Measurements from ENCODE around the gene GET3. TPM values are rescaled to one million over a fixed set of nuclear protein-coding genes. Genes with fewer than 3 reads are reported as not detected.

GET3 gene
- total and polyA plus RNA-seq, 2 of the 13 experiments (the other 11 are each of a cell fraction or from before 2014, with no cell fraction given) = 57.7 to 59.4 TPM

GRCh38 chr19:12721656-12722565 lies 15.4 kb upstream of the GET3 start (continued):
- TF ChIP-seq FOXO4 (CRISPR knock-in tag; conservative IDR thresholded peaks at IDR 0.05) (0 out of 2 replicates have a peak, but pooled peaks have one; percentile 27), SETDB1 (CRISPR knock-in tag; IDR thresholded peaks at IDR 0.05; ENCODE audit: borderline replicate concordance) (no peak), AFF4 (CRISPR knock-in tag; IDR thresholded peaks at IDR 0.05) (no peak), ZNF780A (CRISPR knock-in tag; IDR thresholded peaks at IDR 0.05) (no peak), POLR2A (IDR thresholded peaks at IDR 0.05; ENCODE audit: insufficient read depth in 1 of 2, low read depth in 2 of 2, low read length in 2 of 2) (peak in 1 of 2 experiments; percentile 49; a peak in 1 of 4 replicates), AGO2 (optimal IDR thresholded peaks at IDR 0.05; ENCODE audit: low read depth, low read length) (peak; percentile 70), DRAP1 (CRISPR knock-in tag; IDR thresholded peaks at IDR 0.05) (no peak), PRMT3 (CRISPR knock-in tag; IDR thresholded peaks at IDR 0.05; ENCODE audit: borderline replicate concordance, low read depth) (no peak), ZNF687 (CRISPR knock-in tag; IDR thresholded peaks at IDR 0.05) (peak; percentile 1; the same call in 1 of the 2 replicates), LCORL (IDR thresholded peaks at IDR 0.05) (no peak), LCORL (CRISPR knock-in tag; IDR thresholded peaks at IDR 0.05) (peak; percentile 46; the same call in 1 of the 2 replicates), GLI4 (CRISPR knock-in tag; IDR thresholded peaks at IDR 0.05; ENCODE audit: borderline replicate concordance) (no peak), CSRNP1 (CRISPR knock-in tag; IDR thresholded peaks at IDR 0.05) (no peak), TP53 (CRISPR knock-in tag; conservative IDR thresholded peaks at IDR 0.05) (no peak), SRF (IDR thresholded peaks at IDR 0.05; ENCODE audit: low read depth, low read length) (no peak)

Data from HepG2 (cell line).